Osteocyte (in vitro differentiated cells): Measurements from ENCODE around the gene PMPCA. TPM values are rescaled to one million over a fixed set of nuclear protein-coding genes. Genes with fewer than 3 reads are reported as not detected.

Experiments used
- DNase-seq: peaks from one replicate; pipeline ENCODE4 v3.0.0; 2021; ENCODE audit warnings: mixed read lengths; ENCODE audit not compliant: unreplicated experiment; ENCODE audit errors: extremely low spot score
- H3K27ac Mint-ChIP-seq: one replicate; pipeline ENCODE4 v1.8.0; 2021; ENCODE audit warnings: mild to moderate bottlenecking, mixed read lengths; ENCODE audit not compliant: unreplicated experiment
- H3K27me3 Mint-ChIP-seq: one replicate; pipeline ENCODE4 v1.8.0; 2021; ENCODE audit warnings: mixed read lengths; ENCODE audit not compliant: unreplicated experiment
- H3K36me3 Mint-ChIP-seq: one replicate; pipeline ENCODE4 v1.8.0; 2021; ENCODE audit warnings: mixed read lengths; ENCODE audit not compliant: unreplicated experiment
- H3K4me1 Mint-ChIP-seq: one replicate; pipeline ENCODE4 v1.8.0; 2021; ENCODE audit warnings: mixed read lengths; ENCODE audit not compliant: unreplicated experiment
- H3K4me3 Mint-ChIP-seq: one replicate; pipeline ENCODE4 v1.8.0; 2021; ENCODE audit warnings: mild to moderate bottlenecking, moderate library complexity, mixed read lengths; ENCODE audit not compliant: unreplicated experiment
- H3K9me3 Mint-ChIP-seq: one replicate; pipeline ENCODE4 v1.8.0; 2021; ENCODE audit warnings: mixed read lengths; ENCODE audit not compliant: unreplicated experiment
- CTCF ChIP-seq: fragments of 200-600 bp; sonication (generic); IDR thresholded peaks from 2 replicates; pipeline ENCODE4 v1.5.0; 2021; ENCODE audit warnings: antibody characterized with exemption, mild to moderate bottlenecking, moderate library complexity
- total RNA-seq: library from RNA; stranded (reverse); gene quantifications from 2 replicates; pipeline ENCODE4 v1.2.1, GENCODE V29; 2021

PMPCA gene
- total RNA-seq, 1 donor from 2014 or later, result 52.8 TPM

- Mint-ChIP-seq H3K36me3 (peaks cover 27% of the 10 kb centered on the region), H3K4me3 (no peak overlapping the region), H3K9me3 (no peaks in the 10 kb centered on the region), H3K4me1 (no peaks in the 10 kb centered on the region), H3K27me3 (no peaks in the 10 kb centered on the region), H3K27ac (no peak overlapping the region)
- TF ChIP-seq CTCF, result no peak
- DNase-seq, result no peak
Measured at GRCh38 chr9:136383436-136383835, 27.0 kb upstream of the PMPCA start.

GRCh38 chr9:136385015-136385414, 25.4 kb upstream of the PMPCA start:
- no peaks in the 10 kb centered on the region for H3K9me3 Mint-ChIP-seq
- no peaks in the 10 kb centered on the region for H3K4me1 Mint-ChIP-seq
- peaks cover 32% of the 10 kb centered on the region for H3K36me3 Mint-ChIP-seq
- no peak for TF ChIP-seq CTCF
- H3K27me3 Mint-ChIP-seq, result no peaks in the 10 kb centered on the region
- no peak overlapping the region for H3K27ac Mint-ChIP-seq
- H3K4me3 Mint-ChIP-seq, result no peak overlapping the region
- no peak for DNase-seq

- H3K36me3 Mint-ChIP-seq, result peaks cover 33% of the 10 kb centered on the region
- TF ChIP-seq CTCF, result no peak
- no peak overlapping the region for H3K27ac Mint-ChIP-seq
- H3K4me1 Mint-ChIP-seq, result no peaks in the 10 kb centered on the region
- H3K27me3 Mint-ChIP-seq, result no peaks in the 10 kb centered on the region
- no peak for DNase-seq
- H3K9me3 Mint-ChIP-seq, result no peaks in the 10 kb centered on the region
- H3K4me3 Mint-ChIP-seq, result no peak overlapping the region
Measured at GRCh38 chr9:136386018-136386417, 24.4 kb upstream of the PMPCA start.

GRCh38 chr9:136387217-136387616, 23.2 kb upstream of the PMPCA start:
- no peak overlapping the region for H3K4me3 Mint-ChIP-seq
- H3K9me3 Mint-ChIP-seq, result no peaks in the 10 kb centered on the region
- H3K27ac Mint-ChIP-seq, result no peak overlapping the region
- H3K27me3 Mint-ChIP-seq, result no peaks in the 10 kb centered on the region
- DNase-seq, result no peak
- H3K4me1 Mint-ChIP-seq, result no peaks in the 10 kb centered on the region
- peaks cover 35% of the 10 kb centered on the region for H3K36me3 Mint-ChIP-seq
- no peak for TF ChIP-seq CTCF

- no peak for DNase-seq
- Mint-ChIP-seq H3K27ac (no peak overlapping the region), H3K27me3 (no peaks in the 10 kb centered on the region), H3K4me3 (no peak overlapping the region), H3K4me1 (no peaks in the 10 kb centered on the region), H3K9me3 (no peaks in the 10 kb centered on the region), H3K36me3 (peaks cover 32% of the 10 kb centered on the region)
- TF ChIP-seq CTCF, result no peak
Measured at GRCh38 chr9:136389396-136389795, 21.1 kb upstream of the PMPCA start.
